ENCODE results near the gene DSG4.

- TF ChIP-seq CTCF (IDR thresholded peaks at IDR 0.05), result no peak
- TF ChIP-seq ZFX (IDR thresholded peaks at IDR 0.05; ENCODE audit: borderline replicate concordance), result no peak
These were observed 75.0 kb downstream of the DSG4 start for GRCh38 chr18:31451625-31452024.
